Activated CD8-positive, alpha-beta memory T cell treated with anti-CD3 and anti-CD28 coated beads for 1 hour (primary cell): ENCODE data around the gene INTS14.
"Not testable (repeated sequence)": the region's sequence is repeated elsewhere in the genome, so short reads cannot be mapped to it uniquely, and the experiment has no call there.

Source experiments
- DNase-seq, 2 donors: peaks; one replicate each; pipeline ENCODE4 v3.0.0-alpha.2; 2020; ENCODE audit warnings: low read depth in 1 of 2; ENCODE audit errors: extremely low read depth in 1 of 2

INTS14 gene

GRCh38 chr15:65632780-65633375 is 21.9 kb upstream of the INTS14 start:
- no peak for DNase-seq

GRCh38 chr15:65631503-65631902 is 20.6 kb upstream of the INTS14 start:
- no peak for DNase-seq

GRCh38 chr15:65630760-65631159 is 19.8 kb upstream of the INTS14 start:
- no peak for DNase-seq

GRCh38 chr15:65629548-65629947 is 18.6 kb upstream of the INTS14 start:
- no peak for DNase-seq

- no peak for DNase-seq
Measured at GRCh38 chr15:65626856-65627255, 15.9 kb upstream of the INTS14 start.

GRCh38 chr15:65623103-65623502 is 12.2 kb upstream of the INTS14 start:
- no peak for DNase-seq

GRCh38 chr15:65621638-65622037 is 10.7 kb upstream of the INTS14 start, which contains the start of gene SLC24A1:
TSS of gene SLC24A1 (plus strand) at chr15:65621938. CDS start at chr15:65624081, 2,143 bp downstream.
- DNase-seq, result no peak

GRCh38 chr15:65620833-65621232 is 9.9 kb upstream of the INTS14 start:
- DNase-seq, result no peak

GRCh38 chr15:65619626-65620290 is 8.8 kb upstream of the INTS14 start:
- DNase-seq, result no peak

- DNase-seq, result no peak
Measured at GRCh38 chr15:65618560-65619109, 7.7 kb upstream of the INTS14 start.

- not testable (repeated sequence) for DNase-seq
Measured at GRCh38 chr15:65615887-65616286, 5.0 kb upstream of the INTS14 start.

- DNase-seq, result no peak
Measured at GRCh38 chr15:65612949-65613744, 2.2 kb upstream of the INTS14 start.

- DNase-seq, result no peak
Measured at GRCh38 chr15:65612616-65612946, 1.6 kb upstream of the INTS14 start.

GRCh38 chr15:65611888-65612615 is 1.1 kb upstream of the INTS14 start:
- DNase-seq, result no peak

GRCh38 chr15:65603559-65603958 is 7.4 kb downstream of the INTS14 start:
- no peak for DNase-seq

- DNase-seq, result no peak
Measured at GRCh38 chr15:65603134-65603533, 7.8 kb downstream of the INTS14 start.

- DNase-seq, result no peak
Measured at GRCh38 chr15:65599677-65600076, 11.3 kb downstream of the INTS14 start.

- DNase-seq, result no peak
Measured at GRCh38 chr15:65598468-65598867, 12.5 kb downstream of the INTS14 start.

- no peak for DNase-seq
Measured at GRCh38 chr15:65595960-65596359, 15.0 kb downstream of the INTS14 start.

GRCh38 chr15:65587094-65587493 is 23.8 kb downstream of the INTS14 start:
- DNase-seq, result no peak

GRCh38 chr15:65584241-65584640 is 26.7 kb downstream of the INTS14 start:
- DNase-seq, result no peak
